ENCODE results near the gene JTB. TPM values are rescaled to one million over a fixed set of nuclear protein-coding genes. Genes with fewer than 3 reads are reported as not detected.

JTB gene
- total RNA-seq, result 131 and 224 TPM in 2 replicates

GRCh38 chr1:153977250-153978240, at the start of gene JTB:
Gene JTB (minus strand): TSS chr1:153977674. CDS start chr1:153977252, 422 bp downstream.

GRCh38 chr1:153990468-153991150, 13.1 kb upstream of the JTB start, which contains the start of gene RPS27:
Gene RPS27 (plus strand): TSS chr1:153990762. CDS start chr1:153990797, 35 bp downstream.

GRCh38 chr1:153985941-153986761, 8.7 kb upstream of the JTB start, which contains the start of gene RAB13:
Gene RAB13 (minus strand): TSS chr1:153986339. CDS start chr1:153986236, 103 bp downstream.

GRCh38 chr1:153967107-153967999, 10.1 kb downstream of the JTB start, which contains the start of gene CREB3L4:
Gene CREB3L4 (plus strand): TSS chr1:153967902. CDS start chr1:153968526, 624 bp downstream.

GRCh38 chr1:153963030-153963849, 14.2 kb downstream of the JTB start, which contains the start of gene SLC39A1:
Gene SLC39A1 (minus strand): TSS chr1:153963537. CDS start chr1:153962715, 822 bp downstream.

GRCh38 chr1:153958111-153958960, 19.1 kb downstream of the JTB start, which contains the start of gene CRTC2:
Gene CRTC2 (minus strand): TSS chr1:153958612. CDS start chr1:153958497, 115 bp downstream.

GRCh38 chr1:153946622-153947241, 30.7 kb downstream of the JTB start, which contains the start of gene DENND4B:
Gene DENND4B (minus strand): TSS chr1:153946718. CDS start chr1:153944374, 2,344 bp downstream.

Other genes with a start within 250 kb of the JTB start
- gene INTS3, start 249.6 kb downstream of the JTB start, total RNA-seq, result 16.4 and 37.2 TPM in 2 replicates
- 2.1 and 7.6 TPM in 2 replicates for gene SLC27A3, start 202.3 kb downstream of the JTB start, total RNA-seq
- gene GATAD2B, start 54.7 kb downstream of the JTB start, total RNA-seq, result 3.1 and 8.0 TPM in 2 replicates
- 12.0 and 23.1 TPM in 2 replicates for gene DENND4B, start 31.0 kb downstream of the JTB start, total RNA-seq
- gene CRTC2, start 19.1 kb downstream of the JTB start, total RNA-seq, result 2.4 and 8.2 TPM in 2 replicates
- 104 and 119 TPM in 2 replicates for gene SLC39A1, start 14.1 kb downstream of the JTB start, total RNA-seq
- 7.7 and 8.9 TPM in 2 replicates for gene CREB3L4, start 9.8 kb downstream of the JTB start, total RNA-seq
- gene RAB13, start 8.7 kb upstream of the JTB start, total RNA-seq, result 38.6 and 60.8 TPM in 2 replicates
- gene RPS27, start 13.1 kb upstream of the JTB start, total RNA-seq, result 1,004 and 1,747 TPM in 2 replicates
- under 0.01 TPM in 2 replicates for gene NUP210L, start 177.4 kb upstream of the JTB start, total RNA-seq
- 166 and 392 TPM in 2 replicates for gene TPM3, start 214.4 kb upstream of the JTB start, total RNA-seq
- gene CFAP141, start 228.7 kb upstream of the JTB start, total RNA-seq, result not detected in 2 replicates
- gene UBAP2L, start 243.3 kb upstream of the JTB start, total RNA-seq, result 29.4 and 81.0 TPM in 2 replicates

Measured in nasal cavity respiratory epithelium epithelial cell of viscerocranial mucosa (primary cell).